GM18526 (cell line): Measurements from ENCODE around the gene TMEM117.

Source experiments
- POLR2A ChIP-seq: IDR thresholded peaks from 3 replicates; pipeline ENCODE4 v1.6.1; 2011; ENCODE audit not compliant: insufficient read length; ENCODE audit errors: extremely low read depth

Gene TMEM117

GRCh38 chr12:43969882-43970281 lies 134.0 kb downstream of the TMEM117 start:
- TF ChIP-seq POLR2A: no peak

- no peak for TF ChIP-seq POLR2A
These were observed 137.5 kb downstream of the TMEM117 start for GRCh38 chr12:43973385-43973784.

- no peak for TF ChIP-seq POLR2A
These were observed 138.1 kb downstream of the TMEM117 start for GRCh38 chr12:43973993-43974392.

GRCh38 chr12:43976027-43976426 lies 140.1 kb downstream of the TMEM117 start:
- TF ChIP-seq POLR2A: no peak

GRCh38 chr12:43978556-43978955 lies 142.7 kb downstream of the TMEM117 start:
- TF ChIP-seq POLR2A: no peak

- TF ChIP-seq POLR2A: no peak
These were observed 143.6 kb downstream of the TMEM117 start for GRCh38 chr12:43979450-43979849.

- no peak for TF ChIP-seq POLR2A
These were observed 144.8 kb downstream of the TMEM117 start for GRCh38 chr12:43980627-43981191.

GRCh38 chr12:43981726-43982125 lies 145.8 kb downstream of the TMEM117 start:
- no peak for TF ChIP-seq POLR2A

- no peak for TF ChIP-seq POLR2A
These were observed 146.7 kb downstream of the TMEM117 start for GRCh38 chr12:43982544-43982943.

- TF ChIP-seq POLR2A: no peak
These were observed 153.1 kb downstream of the TMEM117 start for GRCh38 chr12:43988838-43989560.

GRCh38 chr12:43992856-43993255 lies 157.0 kb downstream of the TMEM117 start:
- TF ChIP-seq POLR2A: no peak

GRCh38 chr12:44000309-44000952 lies 164.6 kb downstream of the TMEM117 start:
- TF ChIP-seq POLR2A: no peak

- no peak for TF ChIP-seq POLR2A
These were observed 166.7 kb downstream of the TMEM117 start for GRCh38 chr12:44002607-44003006.

- TF ChIP-seq POLR2A: no peak
These were observed 167.8 kb downstream of the TMEM117 start for GRCh38 chr12:44003721-44004120.

GRCh38 chr12:44015333-44015941 lies 179.6 kb downstream of the TMEM117 start:
- TF ChIP-seq POLR2A: no peak

- TF ChIP-seq POLR2A: no peak
These were observed 181.3 kb downstream of the TMEM117 start for GRCh38 chr12:44017216-44017615.
